Stimulated activated CD8-positive, alpha-beta memory T cell treated with anti-CD3 and anti-CD28 coated beads, Interleukin-4, amount 100 ng/mL, for 48 hours (primary cell): ENCODE data around the gene EDNRA.
A peak's percentile ranks its signal among the peaks of the same experiment; 100 is the strongest.
"Not testable (repeated sequence)": the region's sequence is repeated elsewhere in the genome, so short reads cannot be mapped to it uniquely, and the experiment has no call there.

Experiments
- DNase-seq: peaks from one replicate; pipeline ENCODE4 v3.0.0-alpha.2; 2020

Gene EDNRA

GRCh38 chr4:147480891-147481576, at the start of gene EDNRA:
EDNRA (plus strand) TSS chr4:147481097; CDS start chr4:147485682, 4,585 bp downstream.
- DNase-seq: peak; percentile 23

DNA sequence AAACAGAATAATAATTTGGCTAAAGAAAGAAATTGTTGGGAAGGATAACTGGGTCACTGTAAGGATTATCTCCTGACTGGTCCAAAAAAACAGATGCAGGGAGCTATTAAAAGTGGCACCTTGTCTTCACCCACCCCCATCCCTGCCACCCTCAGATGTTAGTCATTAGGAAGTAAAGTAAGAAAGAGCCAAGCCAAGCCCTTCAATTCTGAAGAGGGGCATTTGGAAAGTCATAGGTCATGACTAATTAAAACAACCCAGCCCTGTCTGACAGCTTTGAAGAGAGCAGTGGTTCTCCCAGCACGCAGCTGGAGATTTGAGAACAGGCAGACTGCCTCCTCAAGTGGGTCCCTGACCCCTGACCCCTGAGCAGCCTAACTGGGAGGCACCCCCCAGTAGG, 46.5 kb upstream of the EDNRA start:
- not testable (repeated sequence) for DNase-seq

GRCh38 chr4:147440442-147440841, 40.5 kb upstream of the EDNRA start:
- DNase-seq: no peak

- no peak for DNase-seq
Observed at GRCh38 chr4:147447786-147448185, 33.1 kb upstream of the EDNRA start.

DNA sequence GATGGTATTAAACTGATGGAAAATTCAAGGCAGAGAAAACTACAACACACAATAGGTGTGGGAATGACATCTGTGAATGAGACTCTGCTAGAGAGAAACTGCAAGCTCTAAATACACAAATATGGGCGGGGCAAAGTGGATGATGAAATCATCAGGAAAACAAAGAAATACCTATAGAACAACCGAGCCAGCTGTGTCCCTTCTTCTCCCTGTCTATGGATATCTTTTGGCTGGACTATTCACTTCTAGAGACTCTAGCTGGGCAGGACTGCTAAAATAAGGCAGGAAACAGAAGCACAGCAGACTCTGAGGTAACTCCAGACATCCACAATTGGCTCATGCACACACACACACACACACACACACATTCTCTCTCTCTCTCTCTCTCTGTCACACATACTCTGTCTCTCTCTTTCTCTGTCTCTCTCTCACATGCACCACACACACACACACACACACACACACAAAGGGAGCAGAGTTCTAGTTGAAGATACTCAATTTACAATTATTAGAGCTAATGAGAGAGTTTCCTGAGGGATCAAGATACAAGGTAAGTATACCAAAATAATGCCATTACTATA, 27.2 kb upstream of the EDNRA start:
- DNase-seq: no peak

DNA sequence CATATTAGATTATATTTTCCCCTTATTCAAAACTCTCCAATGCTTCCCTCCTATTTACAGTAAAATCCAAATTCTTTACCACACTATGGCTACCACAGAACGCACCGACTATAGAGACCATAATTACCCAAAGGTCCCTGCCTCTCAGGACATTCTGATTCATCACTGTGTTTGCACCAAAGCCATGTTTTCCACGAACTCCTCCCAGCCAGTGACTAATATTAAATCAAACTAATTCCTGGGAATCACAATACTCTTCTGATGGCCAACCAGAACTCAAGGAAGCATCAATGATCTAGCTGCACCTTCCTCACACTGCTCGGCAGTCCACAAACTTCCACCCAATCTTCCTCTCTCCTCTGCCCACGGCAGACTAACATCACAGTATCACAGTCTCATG, 24.2 kb upstream of the EDNRA start:
- DNase-seq: no peak

- DNase-seq: no peak
Observed at GRCh38 chr4:147461161-147461560, 19.7 kb upstream of the EDNRA start.

- DNase-seq: no peak
Observed at GRCh38 chr4:147463065-147463464, 17.8 kb upstream of the EDNRA start.

- DNase-seq: no peak
Observed at GRCh38 chr4:147465461-147465860, 15.4 kb upstream of the EDNRA start.

GRCh38 chr4:147477439-147477838, 3.5 kb upstream of the EDNRA start:
- DNase-seq: no peak

GRCh38 chr4:147479376-147479775, 1.5 kb upstream of the EDNRA start:
- DNase-seq: no peak

DNA sequence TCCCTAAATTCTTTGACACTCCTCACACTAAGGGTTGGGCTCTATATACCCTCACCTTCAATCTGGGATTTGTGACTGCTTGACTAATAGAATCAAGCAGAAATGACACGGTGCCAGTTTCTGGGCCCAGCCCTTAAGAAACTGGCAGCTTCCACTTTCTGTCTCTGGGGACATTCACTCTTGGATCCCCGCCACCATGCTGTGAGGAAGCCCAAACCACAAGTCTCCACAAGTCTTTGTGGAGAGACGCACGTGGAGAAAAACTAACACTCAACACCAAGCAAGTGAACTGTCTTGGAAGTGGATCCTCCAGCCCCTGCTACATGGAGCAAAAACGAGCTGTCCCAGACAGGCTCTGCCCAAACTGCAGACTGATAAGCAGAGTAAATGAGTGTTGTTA, 1.1 kb upstream of the EDNRA start:
- DNase-seq: no peak

- no peak for DNase-seq
Observed at GRCh38 chr4:147480502-147480890, 401 bp upstream of the EDNRA start.

DNA sequence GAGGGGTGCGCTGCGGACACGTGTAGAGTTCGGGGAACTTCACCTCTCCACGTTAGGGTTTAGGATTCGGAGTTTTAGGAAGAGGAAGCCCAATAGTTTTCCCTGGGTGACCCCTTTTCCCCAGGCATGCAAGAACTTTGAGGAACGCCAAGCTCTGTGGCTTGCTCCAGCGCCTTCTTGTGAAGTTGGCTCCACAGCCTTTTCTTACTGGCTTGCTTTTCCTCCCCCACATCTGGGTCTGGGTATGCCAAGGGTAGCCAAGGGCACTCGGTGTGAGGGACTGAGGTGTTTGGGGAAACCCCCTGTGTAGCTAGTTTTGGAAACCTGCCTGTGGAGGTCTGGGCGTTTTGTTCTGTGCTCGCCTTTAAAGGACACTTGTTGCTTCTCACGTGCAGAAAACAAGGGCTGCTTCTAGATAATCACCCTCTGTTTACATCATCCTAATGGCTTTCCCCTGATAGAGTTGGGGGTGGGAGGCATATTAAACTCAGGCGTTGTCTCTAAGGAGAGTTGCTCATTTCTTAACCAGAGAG, 746 bp downstream of the EDNRA start:
- peak; percentile 25 for DNase-seq

DNA sequence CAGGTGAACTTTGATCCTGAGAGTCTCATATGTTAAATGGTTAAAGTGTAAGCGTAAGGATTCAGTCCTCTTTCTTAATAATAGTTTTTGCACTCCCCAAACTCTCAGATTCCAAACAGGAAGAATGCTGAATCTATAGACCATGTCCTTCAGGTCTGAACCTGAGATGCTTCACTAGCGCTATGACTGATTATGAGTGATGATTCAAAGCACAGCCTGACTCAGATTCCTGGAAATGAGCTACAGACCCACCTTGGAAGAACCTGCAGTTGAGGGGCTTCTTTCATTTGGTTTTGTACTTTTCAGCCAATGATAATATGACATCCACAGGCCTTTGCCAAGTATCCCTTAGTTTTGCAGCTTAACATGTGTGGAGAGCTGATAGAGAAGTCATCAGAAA, 1.4 kb downstream of the EDNRA start:
- no peak for DNase-seq

DNA sequence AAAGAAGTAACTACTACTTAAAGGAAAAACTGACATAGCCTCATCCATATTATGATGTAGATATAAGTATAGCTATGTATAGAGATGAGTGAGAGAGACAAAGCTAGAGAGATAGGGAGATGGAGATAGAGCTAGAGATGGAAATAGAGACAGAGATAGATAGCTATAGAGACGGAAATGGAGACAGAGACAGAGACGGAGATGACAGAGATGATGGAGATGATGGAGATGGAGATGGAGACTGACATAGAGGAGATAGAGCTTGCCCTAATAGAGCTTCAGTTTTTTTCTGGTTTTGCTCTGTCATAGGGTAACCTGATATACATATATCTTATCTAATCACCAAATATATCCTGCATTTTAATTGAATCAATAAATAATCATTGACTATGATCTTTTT, 4.3 kb downstream of the EDNRA start:
- DNase-seq: no peak

GRCh38 chr4:147487616-147488015, 6.7 kb downstream of the EDNRA start:
- DNase-seq: no peak

DNA sequence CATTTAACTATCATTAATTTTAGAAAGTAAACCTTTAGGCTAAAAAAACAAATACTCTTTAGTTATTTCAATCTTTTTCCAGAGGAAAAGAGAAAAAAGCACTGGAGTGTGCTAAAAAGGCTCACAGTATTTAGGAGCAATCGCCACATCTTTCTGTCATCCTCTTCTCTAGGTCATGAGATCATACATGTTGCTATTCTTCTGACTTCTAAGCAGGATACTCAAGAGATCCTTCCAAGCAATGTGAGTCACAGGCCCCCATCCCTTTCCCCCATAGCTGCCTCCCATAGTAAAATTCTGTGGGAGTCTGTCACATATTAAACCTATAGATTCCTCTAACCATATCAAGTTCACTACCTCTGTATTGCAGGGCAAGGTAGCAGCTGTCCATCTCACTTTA, 7.7 kb downstream of the EDNRA start:
- no peak for DNase-seq

- no peak for DNase-seq
Observed at GRCh38 chr4:147491086-147491485, 10.2 kb downstream of the EDNRA start.

DNA sequence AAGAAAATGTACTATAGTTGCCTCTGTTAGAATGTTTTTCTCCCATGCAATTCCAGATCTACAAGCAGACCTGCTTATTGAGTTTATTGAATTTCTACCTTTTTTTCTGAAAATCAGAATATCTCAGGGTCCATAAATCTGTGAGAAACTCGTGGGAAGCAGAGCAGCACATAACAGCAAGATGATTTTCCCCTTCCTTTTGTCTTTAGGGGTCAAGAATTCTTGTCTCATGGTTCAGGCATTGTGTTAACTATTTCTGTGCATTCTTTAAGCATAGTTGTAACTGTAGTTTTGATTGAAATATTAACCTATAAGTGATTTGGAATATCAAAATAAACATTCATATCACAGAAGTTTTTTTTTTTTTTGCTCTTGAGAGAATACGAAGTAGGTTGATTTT, 11.4 kb downstream of the EDNRA start:
- no peak for DNase-seq

DNA sequence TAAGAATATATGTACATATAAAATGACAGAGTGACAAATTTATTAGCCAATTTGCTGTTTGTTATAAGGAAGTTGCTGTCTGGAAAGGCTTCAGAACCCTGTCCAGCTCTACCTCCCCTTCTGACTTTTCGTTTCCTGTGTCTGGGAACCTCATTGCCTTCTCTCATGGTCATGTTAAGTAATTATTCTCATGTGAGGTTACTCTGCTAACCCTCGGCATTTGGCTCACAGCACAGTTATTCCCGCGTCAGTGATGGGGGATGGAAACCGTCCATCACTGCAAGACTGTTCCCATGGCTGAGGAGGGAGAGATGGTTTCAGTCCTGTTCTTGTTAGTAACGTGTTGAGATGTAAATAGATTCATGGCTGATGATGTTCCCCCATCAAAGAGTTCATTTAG, 11.9 kb downstream of the EDNRA start:
- no peak for DNase-seq

DNA sequence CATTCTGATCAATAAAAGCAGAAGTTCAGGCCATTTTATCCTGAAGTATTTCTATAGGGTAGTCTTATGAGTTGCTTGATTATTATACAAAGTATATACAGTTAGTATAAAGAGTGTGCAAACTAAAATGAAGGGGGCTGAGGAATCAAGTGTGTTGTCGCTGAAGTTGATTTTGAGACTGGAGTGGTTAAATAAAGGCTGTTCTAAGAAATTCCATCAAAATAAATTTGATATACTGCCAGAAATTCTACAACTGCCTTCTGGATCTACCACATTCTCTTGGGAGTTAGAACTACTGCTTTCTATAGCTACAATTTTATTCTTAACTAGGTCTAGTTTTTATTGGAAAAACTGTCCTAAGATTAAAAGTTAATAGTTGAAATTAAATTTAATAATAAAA, 12.4 kb downstream of the EDNRA start:
- no peak for DNase-seq

- DNase-seq: no peak
Observed at GRCh38 chr4:147494301-147494700, 13.4 kb downstream of the EDNRA start.

GRCh38 chr4:147496500-147496899, 15.6 kb downstream of the EDNRA start:
- no peak for DNase-seq
